NB4 (cell line): ENCODE measurements around the gene POLH.

Experiments used
- MYC ChIP-seq: IDR thresholded peaks from 2 replicates; pipeline ENCODE4 v1.6.1; 2011; ENCODE audit warnings: low read depth, low read length
- POLR2A ChIP-seq: IDR thresholded peaks from 2 replicates; pipeline ENCODE4 v1.6.1; 2011; ENCODE audit warnings: mild to moderate bottlenecking; ENCODE audit not compliant: insufficient read length; ENCODE audit errors: extremely low read depth
- TF ChIP-seq, protein P1 (sequence below): IDR thresholded peaks from one replicate; pipeline ENCODE4 v1.5.1; 2012; ENCODE audit warnings: low read depth, low read length
- TF ChIP-seq, protein P2 (sequence below): IDR thresholded peaks from 2 replicates; pipeline ENCODE4 v1.6.1; 2011; ENCODE audit warnings: low read depth, low read length

DNA sequence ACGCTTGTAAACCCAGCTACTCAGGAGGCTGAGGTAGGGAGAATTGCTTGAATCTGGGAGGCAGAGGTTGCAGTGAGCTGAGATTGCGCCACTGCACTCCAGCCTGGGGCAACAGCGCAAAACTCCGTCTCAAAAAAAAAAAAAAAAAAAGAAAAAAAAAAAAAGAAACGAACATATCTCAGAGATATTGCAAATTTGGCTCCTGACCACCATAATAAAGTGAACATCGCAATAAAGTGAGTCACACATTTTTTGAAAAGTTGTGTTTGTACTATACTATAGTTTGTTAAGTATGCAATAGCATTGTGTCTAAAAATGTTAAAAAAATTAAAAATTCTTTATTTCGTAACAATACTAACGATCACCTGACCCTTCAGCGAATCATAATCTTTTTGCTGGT is 82.2 kb downstream of the POLH start:
- TF ChIP-seq, protein P1, sequence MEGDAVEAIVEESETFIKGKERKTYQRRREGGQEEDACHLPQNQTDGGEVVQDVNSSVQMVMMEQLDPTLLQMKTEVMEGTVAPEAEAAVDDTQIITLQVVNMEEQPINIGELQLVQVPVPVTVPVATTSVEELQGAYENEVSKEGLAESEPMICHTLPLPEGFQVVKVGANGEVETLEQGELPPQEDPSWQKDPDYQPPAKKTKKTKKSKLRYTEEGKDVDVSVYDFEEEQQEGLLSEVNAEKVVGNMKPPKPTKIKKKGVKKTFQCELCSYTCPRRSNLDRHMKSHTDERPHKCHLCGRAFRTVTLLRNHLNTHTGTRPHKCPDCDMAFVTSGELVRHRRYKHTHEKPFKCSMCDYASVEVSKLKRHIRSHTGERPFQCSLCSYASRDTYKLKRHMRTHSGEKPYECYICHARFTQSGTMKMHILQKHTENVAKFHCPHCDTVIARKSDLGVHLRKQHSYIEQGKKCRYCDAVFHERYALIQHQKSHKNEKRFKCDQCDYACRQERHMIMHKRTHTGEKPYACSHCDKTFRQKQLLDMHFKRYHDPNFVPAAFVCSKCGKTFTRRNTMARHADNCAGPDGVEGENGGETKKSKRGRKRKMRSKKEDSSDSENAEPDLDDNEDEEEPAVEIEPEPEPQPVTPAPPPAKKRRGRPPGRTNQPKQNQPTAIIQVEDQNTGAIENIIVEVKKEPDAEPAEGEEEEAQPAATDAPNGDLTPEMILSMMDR, result no peak
- TF ChIP-seq POLR2A (no peak), MYC (no peak)
- TF ChIP-seq, protein P2, sequence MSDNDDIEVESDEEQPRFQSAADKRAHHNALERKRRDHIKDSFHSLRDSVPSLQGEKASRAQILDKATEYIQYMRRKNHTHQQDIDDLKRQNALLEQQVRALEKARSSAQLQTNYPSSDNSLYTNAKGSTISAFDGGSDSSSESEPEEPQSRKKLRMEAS, result no peak
